ENCODE results near the gene STX2. TPM values are rescaled to one million over a fixed set of nuclear protein-coding genes. Genes with fewer than 3 reads are reported as not detected.

STX2 gene
- polyA plus RNA-seq, 1 donor (not counting 4 experiments of a cell fraction or from before 2014, with no cell fraction given) = 24.1 TPM

- dilution Hi-C loops (cut with MboI; ENCODE audit: extremely low pct_ligation_motif_present, low sequenced_read_pairs) = no loop called here
- no peaks in the 10 kb centered on the region for H3K79me2 ChIP-seq (ENCODE audit: control insufficient read depth, insufficient read depth, low read length)
- H3K27me3 ChIP-seq (ENCODE audit: control insufficient read depth, extremely low read depth, insufficient read depth, low read length) = no peaks in the 10 kb centered on the region
- no peaks in the 10 kb centered on the region for H3K9me1 ChIP-seq (ENCODE audit: control insufficient read depth, extremely low read depth, insufficient read depth, low read length)
- DNase-seq (ENCODE audit: low read depth, low spot score) (no peak), FAIRE-seq (no peak)
- H3K9ac ChIP-seq (ENCODE audit: control insufficient read depth, extremely low read depth, insufficient read depth, low read length) = no peak overlapping the region
- H3K4me3 ChIP-seq (ENCODE audit: control insufficient read depth in 2 of 3, extremely low read depth in 1 of 3, insufficient read depth in 2 of 3, low read depth in 1 of 3, low read length in 3 of 3) = no peak overlapping the region
- H3K27ac ChIP-seq (ENCODE audit: control insufficient read depth, insufficient read depth, low read length) = no peak overlapping the region
- TF ChIP-seq EZH2 (IDR thresholded peaks at IDR 0.05; ENCODE audit: low read length) = no peak
- TF ChIP-seq, protein P1, sequence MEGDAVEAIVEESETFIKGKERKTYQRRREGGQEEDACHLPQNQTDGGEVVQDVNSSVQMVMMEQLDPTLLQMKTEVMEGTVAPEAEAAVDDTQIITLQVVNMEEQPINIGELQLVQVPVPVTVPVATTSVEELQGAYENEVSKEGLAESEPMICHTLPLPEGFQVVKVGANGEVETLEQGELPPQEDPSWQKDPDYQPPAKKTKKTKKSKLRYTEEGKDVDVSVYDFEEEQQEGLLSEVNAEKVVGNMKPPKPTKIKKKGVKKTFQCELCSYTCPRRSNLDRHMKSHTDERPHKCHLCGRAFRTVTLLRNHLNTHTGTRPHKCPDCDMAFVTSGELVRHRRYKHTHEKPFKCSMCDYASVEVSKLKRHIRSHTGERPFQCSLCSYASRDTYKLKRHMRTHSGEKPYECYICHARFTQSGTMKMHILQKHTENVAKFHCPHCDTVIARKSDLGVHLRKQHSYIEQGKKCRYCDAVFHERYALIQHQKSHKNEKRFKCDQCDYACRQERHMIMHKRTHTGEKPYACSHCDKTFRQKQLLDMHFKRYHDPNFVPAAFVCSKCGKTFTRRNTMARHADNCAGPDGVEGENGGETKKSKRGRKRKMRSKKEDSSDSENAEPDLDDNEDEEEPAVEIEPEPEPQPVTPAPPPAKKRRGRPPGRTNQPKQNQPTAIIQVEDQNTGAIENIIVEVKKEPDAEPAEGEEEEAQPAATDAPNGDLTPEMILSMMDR (optimal IDR thresholded peaks at IDR 0.05 in 1 of 3, IDR thresholded peaks at IDR 0.05 in 1 of 3, conservative IDR thresholded peaks at IDR 0.05 in 1 of 3; ENCODE audit: extremely low read depth in 1 of 3, insufficient read depth in 2 of 3, low read length in 3 of 3) = no peak
- no peak overlapping the region for H2AFZ ChIP-seq (ENCODE audit: control insufficient read depth, low read length)
- peaks cover 6% of the 10 kb centered on the region for H3K4me1 ChIP-seq (ENCODE audit: control insufficient read depth, extremely low read depth, insufficient read depth, low read length)
- no peak overlapping the region for H3K4me2 ChIP-seq (ENCODE audit: control insufficient read depth, extremely low read depth, insufficient read depth, low read depth, low read length)
- H4K20me1 ChIP-seq (ENCODE audit: control insufficient read depth, extremely low read depth, insufficient read depth, low read length) = no peaks in the 10 kb centered on the region
- H3K9me3 ChIP-seq (ENCODE audit: control insufficient read depth, low read depth, low read length) = no peaks in the 10 kb centered on the region
- H3K36me3 ChIP-seq (ENCODE audit: control insufficient read depth in 2 of 2, extremely low read depth in 1 of 2, insufficient read depth in 2 of 2, low read length in 2 of 2) = no peaks in the 10 kb centered on the region
Measured at GRCh38 chr12:130847112-130847511, 8.1 kb upstream of the STX2 start.

DNA sequence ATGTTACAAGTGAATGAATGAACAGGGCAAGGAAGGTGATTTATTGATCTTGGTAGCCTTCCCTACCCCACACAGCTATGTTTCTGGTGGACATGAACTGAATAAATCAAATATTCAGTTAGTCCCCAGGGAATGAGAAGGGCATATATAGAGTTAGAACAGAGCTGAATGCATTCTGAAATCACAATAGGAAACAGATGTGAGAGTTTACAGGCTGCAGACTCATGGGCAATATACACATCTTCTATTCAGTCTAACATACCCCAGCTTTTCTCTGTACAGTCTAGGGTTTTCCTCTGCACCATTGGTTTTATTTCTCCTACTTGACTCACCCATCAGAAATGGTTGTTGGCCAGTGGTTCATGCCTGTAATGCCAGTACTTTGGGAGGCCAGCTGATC, 7.3 kb upstream of the STX2 start:
- Histone ChIP-seq H3K9ac (ENCODE audit: control insufficient read depth, extremely low read depth, insufficient read depth, low read length) (no peak overlapping the region), H3K79me2 (ENCODE audit: control insufficient read depth, insufficient read depth, low read length) (no peaks in the 10 kb centered on the region), H3K27ac (ENCODE audit: control insufficient read depth, insufficient read depth, low read length) (no peak overlapping the region), H4K20me1 (ENCODE audit: control insufficient read depth, extremely low read depth, insufficient read depth, low read length) (no peaks in the 10 kb centered on the region), H3K9me3 (ENCODE audit: control insufficient read depth, low read depth, low read length) (no peaks in the 10 kb centered on the region), H3K4me3 (ENCODE audit: control insufficient read depth in 2 of 3, extremely low read depth in 1 of 3, insufficient read depth in 2 of 3, low read depth in 1 of 3, low read length in 3 of 3) (no peak overlapping the region), H2AFZ (ENCODE audit: control insufficient read depth, low read length) (no peak overlapping the region), H3K36me3 (ENCODE audit: control insufficient read depth in 2 of 2, extremely low read depth in 1 of 2, insufficient read depth in 2 of 2, low read length in 2 of 2) (no peaks in the 10 kb centered on the region), H3K27me3 (ENCODE audit: control insufficient read depth, extremely low read depth, insufficient read depth, low read length) (no peaks in the 10 kb centered on the region), H3K9me1 (ENCODE audit: control insufficient read depth, extremely low read depth, insufficient read depth, low read length) (no peaks in the 10 kb centered on the region), H3K4me1 (ENCODE audit: control insufficient read depth, extremely low read depth, insufficient read depth, low read length) (peaks cover 6% of the 10 kb centered on the region), H3K4me2 (ENCODE audit: control insufficient read depth, extremely low read depth, insufficient read depth, low read depth, low read length) (no peak overlapping the region)
- FAIRE-seq = no peak
- DNase-seq (ENCODE audit: low read depth, low spot score) = no peak
- no peak for TF ChIP-seq EZH2 (IDR thresholded peaks at IDR 0.05; ENCODE audit: low read length)
- TF ChIP-seq, protein P1 (optimal IDR thresholded peaks at IDR 0.05 in 1 of 3, IDR thresholded peaks at IDR 0.05 in 1 of 3, conservative IDR thresholded peaks at IDR 0.05 in 1 of 3; ENCODE audit: extremely low read depth in 1 of 3, insufficient read depth in 2 of 3, low read length in 3 of 3) = no peak
- dilution Hi-C loops (cut with MboI; ENCODE audit: extremely low pct_ligation_motif_present, low sequenced_read_pairs) = no loop called here
